ENCODE measurements around the gene CFAP97D1. TPM values are rescaled to one million over a fixed set of nuclear protein-coding genes. Genes with fewer than 3 reads are reported as not detected.

The CFAP97D1 gene
- total and polyA plus RNA-seq, 4 donors: 0.01 to 0.06 (median 0.02) TPM; not detected in 1

GRCh38 chr17:43759836-43760235, 20.4 kb upstream of the CFAP97D1 start:
- Histone ChIP-seq H3K4me3 (no peak overlapping the region), H3K4me1 (ENCODE audit: control insufficient read depth in 5 of 5, insufficient read depth in 5 of 5, low read length in 5 of 5) (peaks cover 0 to 6% (median 0%) of the 10 kb centered on the region in 5 donors), H3K9ac (ENCODE audit: insufficient read depth in 1 of 2, low read length in 2 of 2) (no peak overlapping the region), H3K27me3 (ENCODE audit: control insufficient read depth in 3 of 3, insufficient read depth in 3 of 3, low read length in 2 of 3) (peaks cover 0 to 17% (median 9%) of the 10 kb centered on the region in 3 donors), H3K27ac (ENCODE audit: low read depth in 1 of 2, low read length in 1 of 2) (no peak overlapping the region), H3K36me3 (ENCODE audit: control insufficient read depth in 4 of 4, insufficient read depth in 4 of 4, low read length in 4 of 4) (no peaks in the 10 kb centered on the region), H3K9me3 (ENCODE audit: control insufficient read depth in 4 of 4, insufficient read depth in 3 of 4, low read length in 3 of 4) (peaks cover 0 to 4% (median 0%) of the 10 kb centered on the region in 4 donors)
- no peak for DNase-seq
- TF ChIP-seq, protein P1, sequence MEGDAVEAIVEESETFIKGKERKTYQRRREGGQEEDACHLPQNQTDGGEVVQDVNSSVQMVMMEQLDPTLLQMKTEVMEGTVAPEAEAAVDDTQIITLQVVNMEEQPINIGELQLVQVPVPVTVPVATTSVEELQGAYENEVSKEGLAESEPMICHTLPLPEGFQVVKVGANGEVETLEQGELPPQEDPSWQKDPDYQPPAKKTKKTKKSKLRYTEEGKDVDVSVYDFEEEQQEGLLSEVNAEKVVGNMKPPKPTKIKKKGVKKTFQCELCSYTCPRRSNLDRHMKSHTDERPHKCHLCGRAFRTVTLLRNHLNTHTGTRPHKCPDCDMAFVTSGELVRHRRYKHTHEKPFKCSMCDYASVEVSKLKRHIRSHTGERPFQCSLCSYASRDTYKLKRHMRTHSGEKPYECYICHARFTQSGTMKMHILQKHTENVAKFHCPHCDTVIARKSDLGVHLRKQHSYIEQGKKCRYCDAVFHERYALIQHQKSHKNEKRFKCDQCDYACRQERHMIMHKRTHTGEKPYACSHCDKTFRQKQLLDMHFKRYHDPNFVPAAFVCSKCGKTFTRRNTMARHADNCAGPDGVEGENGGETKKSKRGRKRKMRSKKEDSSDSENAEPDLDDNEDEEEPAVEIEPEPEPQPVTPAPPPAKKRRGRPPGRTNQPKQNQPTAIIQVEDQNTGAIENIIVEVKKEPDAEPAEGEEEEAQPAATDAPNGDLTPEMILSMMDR (IDR thresholded peaks at IDR 0.05; ENCODE audit: control extremely low read depth, extremely low read depth): no peak
- ATAC-seq (ENCODE audit: insufficient read depth, low FRiP score): no peak
- 69 to 71% methylated on average over 7 of the region's 7 CpGs for WGBS, 2 donors

GRCh38 chr17:43760254-43760852, 19.9 kb upstream of the CFAP97D1 start:
- no peak overlapping the region for H3K27ac ChIP-seq (ENCODE audit: low read depth in 1 of 2, low read length in 1 of 2)
- H3K36me3 ChIP-seq (ENCODE audit: control insufficient read depth in 4 of 4, insufficient read depth in 4 of 4, low read length in 4 of 4): no peaks in the 10 kb centered on the region
- H3K9ac ChIP-seq (ENCODE audit: insufficient read depth in 1 of 2, low read length in 2 of 2): peak overlapping the region in 1 of 2 donors; percentile 4
- no peak overlapping the region for H3K4me3 ChIP-seq
- peak; percentile 92 to 93 (median 92) for DNase-seq
- ATAC-seq (ENCODE audit: insufficient read depth, low FRiP score): peak; percentile 84
- TF ChIP-seq, protein P1 (IDR thresholded peaks at IDR 0.05; ENCODE audit: control extremely low read depth, extremely low read depth): peak; percentile 100
- WGBS, 2 donors: 7 to 12% methylated on average over 10 of the region's 10 CpGs
- peaks cover 0 to 17% (median 8%) of the 10 kb centered on the region in 3 donors for H3K27me3 ChIP-seq (ENCODE audit: control insufficient read depth in 3 of 3, insufficient read depth in 3 of 3, low read length in 2 of 3)
- peaks cover 0 to 3% (median 0%) of the 10 kb centered on the region in 4 donors for H3K9me3 ChIP-seq (ENCODE audit: control insufficient read depth in 4 of 4, insufficient read depth in 3 of 4, low read length in 3 of 4)
- H3K4me1 ChIP-seq (ENCODE audit: control insufficient read depth in 5 of 5, insufficient read depth in 5 of 5, low read length in 5 of 5): peaks cover 0 to 5% (median 0%) of the 10 kb centered on the region in 5 donors

- H3K9ac ChIP-seq (ENCODE audit: insufficient read depth in 1 of 2, low read length in 2 of 2): no peak overlapping the region
- no peak overlapping the region for H3K4me3 ChIP-seq
- no peak overlapping the region for H3K27ac ChIP-seq (ENCODE audit: low read depth in 1 of 2, low read length in 1 of 2)
- H3K36me3 ChIP-seq (ENCODE audit: control insufficient read depth in 4 of 4, insufficient read depth in 4 of 4, low read length in 4 of 4): peaks cover 7 to 29% (median 17%) of the 10 kb centered on the region in 4 donors
- H3K4me1 ChIP-seq (ENCODE audit: control insufficient read depth in 5 of 5, insufficient read depth in 5 of 5, low read length in 5 of 5): peaks cover 0 to 3% (median 0%) of the 10 kb centered on the region in 5 donors
- ATAC-seq (ENCODE audit: insufficient read depth, low FRiP score) (peak; percentile 55), DNase-seq (peak; percentile 50 to 61 (median 52))
- H3K9me3 ChIP-seq (ENCODE audit: control insufficient read depth in 4 of 4, insufficient read depth in 3 of 4, low read length in 3 of 4): no peaks in the 10 kb centered on the region
- H3K27me3 ChIP-seq (ENCODE audit: control insufficient read depth in 3 of 3, insufficient read depth in 3 of 3, low read length in 2 of 3): no peaks in the 10 kb centered on the region
- WGBS, 2 donors: 43 to 57% methylated on average over 7 of the region's 7 CpGs
- TF ChIP-seq, protein P1 (IDR thresholded peaks at IDR 0.05; ENCODE audit: control extremely low read depth, extremely low read depth): peak; percentile 61
Measured at GRCh38 chr17:43766413-43767052, 13.7 kb upstream of the CFAP97D1 start.

Data from lung (tissue), 12 donors.